Thoracic aorta (tissue), 2 donors: Measurements from ENCODE around the gene FOXJ1. TPM values are rescaled to one million over a fixed set of nuclear protein-coding genes. Genes with fewer than 3 reads are reported as not detected.

Experiments used
- ATAC-seq: fragments of 150-250 bp; one replicate; pipeline ENCODE4 v1.8.0; 2017; ENCODE audit warnings: low read depth; ENCODE audit not compliant: insufficient number of reproducible peaks, low FRiP score
- DNase-seq: peaks from one replicate; pipeline ENCODE4 v3.0.0-alpha.2; 2020; ENCODE audit warnings: low spot score
- H3K27ac ChIP-seq, 2 donors: fragments of 200-600 bp; sonication (generic); 1 replicate in 1 of 2; 2 replicates in 1 of 2; pipeline ENCODE4 v1.5.1; 2016; ENCODE audit warnings: mild to moderate bottlenecking in 2 of 2, moderate library complexity in 2 of 2
- H3K27me3 ChIP-seq: fragments of 200-600 bp; sonication (generic); replicated peaks from 2 replicates; pipeline ENCODE4 v1.6.0; 2016; ENCODE audit warnings: mild to moderate bottlenecking; ENCODE audit not compliant: insufficient read depth
- H3K36me3 ChIP-seq: fragments of 200-600 bp; sonication (generic); one replicate; pipeline ENCODE4 v1.5.1; 2016
- H3K4me1 ChIP-seq, 2 donors: fragments of 200-600 bp; sonication (generic); 1 replicate in 1 of 2; 2 replicates in 1 of 2; pipeline versions ENCODE4 v1.5.1 to v1.6.0; 2016; ENCODE audit warnings: low read depth in 2 of 2, mild to moderate bottlenecking in 1 of 2; ENCODE audit not compliant: control insufficient read depth in 1 of 2
- H3K4me3 ChIP-seq: fragments of 200-600 bp; sonication (generic); 2 replicates; pipeline ENCODE4 v1.5.1; 2016; ENCODE audit warnings: mild to moderate bottlenecking
- H3K9me3 ChIP-seq: fragments of 200-600 bp; sonication (generic); 2 replicates; pipeline ENCODE4 v1.5.1; 2016
- total RNA-seq, 2 donors: library from RNA; depleted of rRNA; stranded (reverse); fragments of >200 nt; gene quantifications; one replicate each; pipeline versions ENCODE4 v1.1.0 to v1.2.3, GENCODE V29; 2016
- TF ChIP-seq, protein P1 (sequence below): fragments of 200-600 bp; sonication (generic); IDR thresholded peaks from one replicate; pipeline ENCODE4 v1.5.1; 2019; ENCODE audit warnings: antibody characterized with exemption

FOXJ1 gene
- total RNA-seq, 2 donors from 2014 or later = not detected

DNA sequence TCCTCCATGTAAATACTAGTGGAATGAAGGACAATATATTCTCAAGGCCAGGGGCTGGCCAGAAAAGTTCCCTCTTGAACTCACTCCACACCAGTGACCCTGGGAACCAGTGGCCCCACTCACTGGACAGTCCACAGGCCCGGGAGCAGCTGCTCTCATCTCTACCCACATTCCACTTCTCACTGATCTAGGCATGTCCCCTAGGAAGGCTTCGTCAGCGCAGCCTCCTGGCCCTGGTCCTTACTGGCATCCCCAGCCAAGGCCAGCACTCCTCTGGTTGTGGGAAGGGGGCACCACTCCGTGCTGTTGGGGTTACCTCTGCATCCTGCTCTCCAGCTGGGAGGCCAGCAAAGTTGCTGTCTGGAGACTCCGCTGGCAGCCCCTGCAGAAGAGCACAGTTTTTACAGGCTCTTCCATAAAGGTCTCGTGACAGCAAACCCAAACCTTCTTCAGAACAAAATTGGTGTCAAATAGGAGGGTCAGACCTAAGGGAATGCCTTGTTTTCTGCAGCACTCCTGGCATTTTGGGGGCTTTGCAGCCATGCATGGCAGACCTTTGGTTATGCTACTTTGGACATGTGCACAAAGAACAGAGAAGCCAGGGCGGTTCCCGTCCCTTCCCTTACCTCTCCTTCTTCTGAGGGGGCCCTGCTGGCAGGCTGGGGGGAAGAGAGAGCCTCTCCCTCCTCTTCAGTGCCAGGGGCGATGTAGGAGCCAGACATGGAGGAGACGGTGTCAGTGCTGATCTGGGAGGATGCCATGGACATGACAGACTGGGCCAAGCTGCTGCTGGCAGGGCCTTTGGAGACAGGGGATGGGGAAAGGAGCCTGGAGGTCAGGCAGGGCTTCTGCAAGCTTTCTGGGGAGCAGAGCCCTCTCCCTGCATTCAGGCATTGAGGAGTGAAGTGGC lies 14.1 kb upstream of the FOXJ1 start:
- TF ChIP-seq, protein P1, sequence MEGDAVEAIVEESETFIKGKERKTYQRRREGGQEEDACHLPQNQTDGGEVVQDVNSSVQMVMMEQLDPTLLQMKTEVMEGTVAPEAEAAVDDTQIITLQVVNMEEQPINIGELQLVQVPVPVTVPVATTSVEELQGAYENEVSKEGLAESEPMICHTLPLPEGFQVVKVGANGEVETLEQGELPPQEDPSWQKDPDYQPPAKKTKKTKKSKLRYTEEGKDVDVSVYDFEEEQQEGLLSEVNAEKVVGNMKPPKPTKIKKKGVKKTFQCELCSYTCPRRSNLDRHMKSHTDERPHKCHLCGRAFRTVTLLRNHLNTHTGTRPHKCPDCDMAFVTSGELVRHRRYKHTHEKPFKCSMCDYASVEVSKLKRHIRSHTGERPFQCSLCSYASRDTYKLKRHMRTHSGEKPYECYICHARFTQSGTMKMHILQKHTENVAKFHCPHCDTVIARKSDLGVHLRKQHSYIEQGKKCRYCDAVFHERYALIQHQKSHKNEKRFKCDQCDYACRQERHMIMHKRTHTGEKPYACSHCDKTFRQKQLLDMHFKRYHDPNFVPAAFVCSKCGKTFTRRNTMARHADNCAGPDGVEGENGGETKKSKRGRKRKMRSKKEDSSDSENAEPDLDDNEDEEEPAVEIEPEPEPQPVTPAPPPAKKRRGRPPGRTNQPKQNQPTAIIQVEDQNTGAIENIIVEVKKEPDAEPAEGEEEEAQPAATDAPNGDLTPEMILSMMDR = no peak
- Histone ChIP-seq H3K4me3 (no peak overlapping the region), H3K27me3 (no peaks in the 10 kb centered on the region), H3K4me1 (peaks cover 0 to 11% of the 10 kb centered on the region in 2 donors), H3K27ac (no peak overlapping the region), H3K36me3 (no peaks in the 10 kb centered on the region), H3K9me3 (no peaks in the 10 kb centered on the region)
- no peak for ATAC-seq
- no peak for DNase-seq

DNA sequence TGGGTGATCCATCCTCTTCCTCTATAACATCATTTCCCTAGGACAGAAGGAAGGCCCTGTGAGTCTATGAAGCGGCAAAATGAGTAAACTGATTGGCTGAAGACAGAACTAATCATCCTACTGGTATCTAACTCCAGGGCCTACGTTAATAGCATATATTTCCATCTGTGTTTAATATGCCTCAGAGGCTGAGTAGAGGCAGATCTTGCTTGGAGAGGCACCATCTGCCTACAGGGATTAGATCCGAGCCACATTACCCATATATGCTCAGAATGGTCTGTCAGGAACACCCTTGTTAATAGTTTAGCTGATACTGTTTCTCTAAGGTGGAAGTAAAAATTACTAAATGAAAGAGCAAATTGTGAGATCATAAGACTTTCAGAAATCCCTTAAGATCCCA lies 13.2 kb upstream of the FOXJ1 start:
- TF ChIP-seq, protein P1 = no peak
- DNase-seq (no peak), ATAC-seq (no peak)
- H3K4me1 ChIP-seq = peaks cover 0 to 14% of the 10 kb centered on the region in 2 donors
- no peaks in the 10 kb centered on the region for H3K36me3 ChIP-seq
- no peaks in the 10 kb centered on the region for H3K27me3 ChIP-seq
- H3K4me3 ChIP-seq = no peak overlapping the region
- H3K9me3 ChIP-seq = no peaks in the 10 kb centered on the region
- H3K27ac ChIP-seq = no peak overlapping the region

DNA sequence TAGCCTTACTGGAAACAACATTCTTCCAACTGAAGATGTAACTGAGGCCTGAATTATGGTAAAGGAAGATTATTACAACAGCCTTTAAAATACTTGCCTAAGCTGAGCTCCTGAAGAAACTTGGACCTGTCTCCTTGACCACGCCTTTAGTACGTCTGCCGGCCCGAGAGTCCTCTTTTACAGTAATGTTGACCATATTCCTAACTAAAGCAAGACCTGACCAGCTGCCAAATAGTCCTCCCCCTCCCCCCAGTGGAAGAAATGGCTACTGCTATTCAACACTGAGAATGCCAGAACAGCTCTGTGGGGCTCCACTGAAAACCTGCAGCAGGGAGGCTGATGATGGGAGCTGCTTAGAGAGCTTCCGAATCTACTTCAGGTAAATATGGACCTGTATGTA lies 12.6 kb upstream of the FOXJ1 start:
- H3K27ac ChIP-seq = no peak overlapping the region
- peaks cover 0 to 14% of the 10 kb centered on the region in 2 donors for H3K4me1 ChIP-seq
- no peaks in the 10 kb centered on the region for H3K36me3 ChIP-seq
- ATAC-seq (no peak), DNase-seq (no peak)
- H3K27me3 ChIP-seq = no peaks in the 10 kb centered on the region
- H3K4me3 ChIP-seq = no peak overlapping the region
- TF ChIP-seq, protein P1 = no peak
- no peaks in the 10 kb centered on the region for H3K9me3 ChIP-seq

DNA sequence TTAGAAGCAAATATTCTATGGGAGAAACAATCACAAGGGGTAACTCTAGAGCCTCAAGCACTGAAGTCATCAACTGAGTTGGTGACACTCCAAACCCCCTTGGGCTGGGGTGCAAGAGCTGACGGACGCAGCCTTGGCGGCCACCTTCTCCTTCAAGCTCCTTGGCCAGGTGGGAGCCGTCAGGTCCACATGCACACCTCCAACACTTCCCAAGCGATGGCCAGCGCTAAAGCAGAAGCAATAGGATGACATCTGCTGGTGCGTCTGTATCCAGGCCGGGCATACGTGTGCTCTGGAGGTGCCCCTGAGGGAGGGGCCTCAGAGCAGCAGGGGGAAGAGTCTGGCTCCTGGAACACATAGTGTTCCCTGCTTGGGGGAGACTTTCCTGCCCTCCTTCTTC lies 12.2 kb upstream of the FOXJ1 start:
- no peak for ATAC-seq
- H3K4me3 ChIP-seq = no peak overlapping the region
- DNase-seq = no peak
- H3K9me3 ChIP-seq = no peaks in the 10 kb centered on the region
- peaks cover 0 to 14% of the 10 kb centered on the region in 2 donors for H3K4me1 ChIP-seq
- TF ChIP-seq, protein P1 = no peak
- H3K27ac ChIP-seq = no peak overlapping the region
- no peaks in the 10 kb centered on the region for H3K27me3 ChIP-seq
- H3K36me3 ChIP-seq = no peaks in the 10 kb centered on the region

DNA sequence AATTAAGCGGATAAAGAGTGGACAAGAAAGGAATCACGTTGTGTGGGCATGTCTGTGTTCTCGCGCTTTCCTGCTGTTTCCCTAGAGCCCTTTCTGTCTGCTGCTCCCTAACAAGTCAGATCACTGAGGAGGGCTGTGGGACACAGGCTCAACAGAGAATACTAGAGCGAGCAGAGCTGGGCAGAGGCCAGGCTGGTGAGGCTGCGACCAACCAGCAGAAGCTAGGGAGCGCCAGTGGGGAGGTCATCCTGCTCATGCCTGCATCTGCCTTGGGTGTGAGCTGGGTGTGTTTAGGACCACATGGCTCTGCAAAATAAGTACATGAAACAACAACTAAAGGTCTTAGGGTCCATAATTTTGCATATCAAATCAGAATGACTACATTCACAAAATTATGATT lies 11.5 kb upstream of the FOXJ1 start:
- ATAC-seq = no peak
- Histone ChIP-seq H3K27me3 (no peaks in the 10 kb centered on the region), H3K27ac (no peak overlapping the region), H3K36me3 (no peaks in the 10 kb centered on the region), H3K4me1 (peaks cover 0 to 14% of the 10 kb centered on the region in 2 donors), H3K4me3 (no peak overlapping the region), H3K9me3 (no peaks in the 10 kb centered on the region)
- TF ChIP-seq, protein P1 = no peak
- DNase-seq = no peak
